HG03342 (cell line): ENCODE results near the gene ADORA1.

ENCODE experiments used
- ATAC-seq: cut with Tn5 transposase; IDR thresholded peaks from one replicate; pipeline ENCODE4 v1.9.1; 2021; ENCODE audit warnings: mild to moderate bottlenecking, moderate library complexity; ENCODE audit not compliant: unreplicated experiment

Gene ADORA1

DNA sequence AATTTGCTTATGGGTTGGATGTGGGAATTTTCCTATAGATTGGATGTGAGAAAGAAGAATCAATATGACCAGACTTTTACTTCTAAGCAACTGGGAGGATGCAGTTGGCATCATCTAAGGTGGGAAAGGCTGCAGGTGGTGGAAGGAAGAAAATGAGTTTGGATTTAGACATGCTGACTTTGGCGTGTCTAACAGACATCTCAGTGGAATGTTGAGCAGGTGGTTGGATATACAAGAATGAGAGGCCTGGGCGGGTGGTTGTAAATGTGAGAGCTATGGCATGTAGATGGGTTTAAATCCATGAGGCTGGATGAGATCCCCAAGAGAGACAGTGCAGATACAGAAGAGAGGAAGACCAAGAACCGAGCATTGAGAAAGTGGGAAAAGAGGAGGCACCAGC, 10.5 kb downstream of the ADORA1 start:
- no peak for ATAC-seq

- ATAC-seq = no peak
Observed at GRCh38 chr1:203139976-203140475, 12.5 kb downstream of the ADORA1 start.

GRCh38 chr1:203140743-203141520, 13.4 kb downstream of the ADORA1 start:
- no peak for ATAC-seq

DNA sequence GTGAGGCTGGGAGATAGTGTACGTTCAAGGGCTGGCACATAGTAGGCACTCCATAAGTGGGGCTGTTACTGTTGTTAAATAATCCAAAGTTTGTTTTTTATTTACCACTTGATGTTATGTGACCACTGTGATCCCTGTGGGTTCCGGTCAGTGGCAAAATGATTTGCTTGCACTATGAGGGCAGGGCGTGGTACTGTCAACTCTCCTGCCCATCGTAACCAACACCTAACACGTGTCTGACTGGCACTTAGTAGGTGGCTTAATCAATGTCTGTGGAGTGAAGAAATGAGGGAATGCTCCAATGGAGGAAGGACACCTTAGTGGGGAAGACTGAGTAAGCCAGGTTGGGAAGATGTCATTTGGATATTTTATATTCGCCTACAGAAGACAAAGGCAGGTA, 14.6 kb downstream of the ADORA1 start:
- no peak for ATAC-seq

DNA sequence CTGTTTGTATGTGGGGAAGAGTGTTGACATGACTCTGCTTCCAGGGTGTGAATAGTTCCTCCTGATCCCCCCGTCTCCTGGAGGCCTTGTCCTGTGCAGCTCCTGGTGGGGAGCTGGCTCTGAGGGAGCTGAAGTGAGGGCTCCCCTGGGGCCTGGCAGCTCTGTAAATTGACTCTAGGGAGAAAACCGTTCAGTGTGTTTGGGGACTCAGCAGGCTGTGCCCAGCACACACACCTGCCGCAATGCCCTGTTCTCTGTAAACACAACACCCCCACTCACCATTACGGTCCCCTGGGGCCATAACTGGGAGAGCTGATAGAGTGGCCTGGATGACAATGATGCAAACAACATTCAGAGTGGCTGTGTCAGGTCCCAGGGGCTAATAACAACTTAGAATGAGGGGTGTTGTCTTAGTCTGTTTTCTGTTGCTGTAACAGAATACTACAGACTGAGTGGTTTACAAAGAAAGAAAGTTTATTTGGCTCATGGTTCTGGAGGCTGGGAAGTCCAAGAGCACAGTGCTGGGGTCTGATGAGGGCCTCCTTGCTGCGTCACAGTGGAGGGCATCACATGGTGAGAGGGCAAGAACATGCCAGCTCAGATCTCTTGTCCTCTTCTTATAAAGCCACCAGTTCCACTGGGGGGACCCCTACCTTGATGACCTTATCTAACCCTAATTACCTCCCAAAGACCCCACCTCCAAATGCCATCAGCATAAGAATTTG, 15.3 kb downstream of the ADORA1 start:
- no peak for ATAC-seq

- ATAC-seq = no peak
Observed at GRCh38 chr1:203143641-203144040, 16.1 kb downstream of the ADORA1 start.

GRCh38 chr1:203144661-203145060, 17.1 kb downstream of the ADORA1 start:
- no peak for ATAC-seq

DNA sequence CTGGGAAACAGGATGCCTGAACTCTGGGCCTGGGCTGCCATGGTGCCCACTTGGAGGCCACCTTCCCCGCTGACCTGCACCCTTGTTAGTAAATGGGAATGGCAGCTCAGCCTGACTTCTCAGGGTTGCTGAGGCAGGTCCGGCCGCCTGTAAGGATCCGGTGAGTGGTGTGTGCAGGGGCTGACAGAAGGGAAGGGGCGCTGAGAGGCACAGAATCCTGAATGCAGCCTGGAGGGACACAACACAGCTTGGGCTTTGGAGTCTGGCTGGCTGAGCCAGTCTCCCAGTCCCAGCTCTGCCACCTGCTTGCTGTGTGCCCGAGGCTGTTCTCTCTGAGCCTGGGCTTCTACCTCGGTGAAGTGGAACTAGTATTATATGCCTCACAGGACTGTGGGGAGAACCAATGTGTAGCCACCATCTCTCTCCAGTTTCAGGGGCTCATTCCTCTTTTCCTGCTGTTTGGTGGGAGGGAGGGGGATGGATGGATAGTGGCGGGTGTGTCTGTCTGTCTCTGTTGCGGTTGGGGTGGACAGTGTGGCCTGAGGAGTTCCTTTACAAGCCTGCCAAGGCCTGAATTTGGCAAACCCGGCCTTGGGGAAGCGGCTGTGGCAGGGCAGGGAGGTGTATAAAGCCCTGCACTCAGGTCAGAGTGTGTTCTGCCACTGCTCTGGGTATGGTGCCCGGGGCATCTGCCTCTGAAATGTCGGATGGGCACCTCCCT, 18.0 kb downstream of the ADORA1 start:
- ATAC-seq = no peak

GRCh38 chr1:203146042-203146369, 18.5 kb downstream of the ADORA1 start:
- no peak for ATAC-seq

- ATAC-seq = no peak
Observed at GRCh38 chr1:203146537-203146936, 19.0 kb downstream of the ADORA1 start.

GRCh38 chr1:203147376-203147775, 19.9 kb downstream of the ADORA1 start:
- no peak for ATAC-seq

GRCh38 chr1:203148127-203148526, 20.6 kb downstream of the ADORA1 start:
- ATAC-seq = no peak

DNA sequence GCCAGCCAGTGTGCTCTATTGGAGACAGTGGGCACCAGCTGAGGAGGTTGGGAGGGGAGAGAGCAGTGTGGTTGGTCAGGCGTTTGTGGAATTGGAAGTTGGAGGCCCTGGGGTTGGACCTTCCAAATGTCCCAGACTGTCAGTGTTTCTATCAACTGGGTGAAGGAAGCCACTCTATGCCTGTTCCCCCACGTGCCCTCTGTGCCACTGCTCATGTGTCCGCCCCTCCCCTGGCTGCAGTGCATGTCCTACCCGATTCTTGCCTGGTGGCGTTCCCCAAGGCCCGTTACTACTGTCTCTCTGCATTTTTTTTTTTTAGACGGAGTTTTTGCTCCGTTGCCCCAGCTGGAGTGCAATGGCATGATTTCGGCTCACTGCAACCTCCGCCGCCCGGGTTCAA, 21.1 kb downstream of the ADORA1 start:
- no peak for ATAC-seq

- ATAC-seq = no peak
Observed at GRCh38 chr1:203149188-203149840, 21.8 kb downstream of the ADORA1 start.

- ATAC-seq = no peak
Observed at GRCh38 chr1:203150511-203151297, 23.2 kb downstream of the ADORA1 start.

GRCh38 chr1:203151362-203152157, 24.0 kb downstream of the ADORA1 start:
- ATAC-seq = no peak

DNA sequence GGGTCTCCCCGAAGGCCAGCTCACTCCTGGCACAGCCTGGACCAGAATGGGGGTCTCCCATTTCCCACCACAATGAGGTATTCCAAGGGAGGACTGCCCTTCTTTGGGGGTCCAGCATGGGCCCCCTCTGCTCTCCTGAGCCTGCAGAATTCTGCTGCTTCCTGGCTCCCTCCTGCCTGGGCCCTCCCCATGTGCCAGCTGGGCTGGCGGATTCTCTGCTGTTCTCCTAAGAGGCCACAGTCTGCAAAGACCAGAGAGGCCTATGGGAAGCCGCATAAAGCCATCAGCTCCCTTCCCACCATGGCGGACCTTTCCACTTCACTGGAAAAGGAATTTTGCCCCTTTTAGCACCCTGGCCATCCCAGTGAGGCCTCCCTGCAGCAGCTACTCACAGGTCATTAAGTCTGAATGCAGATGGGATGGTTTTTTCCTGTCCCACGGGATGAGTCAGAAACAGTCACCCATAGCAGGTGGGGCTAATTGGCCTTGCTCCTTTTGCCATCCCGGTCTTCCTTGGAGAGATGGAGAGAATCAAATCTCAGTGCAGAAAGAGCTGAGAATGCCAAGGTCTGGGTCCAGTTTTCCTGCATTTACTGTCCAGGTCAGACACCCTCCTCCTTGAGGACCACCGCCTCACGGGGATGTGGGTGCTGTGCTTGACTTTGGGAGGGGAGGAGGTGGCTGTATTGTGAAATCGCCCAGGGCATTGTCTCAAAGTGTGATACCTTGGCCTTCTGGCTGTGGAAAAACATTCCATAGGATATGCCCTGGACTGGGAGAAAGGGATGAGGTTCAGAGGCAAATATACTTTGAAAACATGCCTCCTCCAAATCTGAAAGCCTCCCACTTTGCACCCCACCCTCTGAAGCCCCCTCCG, 24.9 kb downstream of the ADORA1 start:
- no peak for ATAC-seq
